Measurements from ENCODE around the gene C5.

Gene C5

DNA sequence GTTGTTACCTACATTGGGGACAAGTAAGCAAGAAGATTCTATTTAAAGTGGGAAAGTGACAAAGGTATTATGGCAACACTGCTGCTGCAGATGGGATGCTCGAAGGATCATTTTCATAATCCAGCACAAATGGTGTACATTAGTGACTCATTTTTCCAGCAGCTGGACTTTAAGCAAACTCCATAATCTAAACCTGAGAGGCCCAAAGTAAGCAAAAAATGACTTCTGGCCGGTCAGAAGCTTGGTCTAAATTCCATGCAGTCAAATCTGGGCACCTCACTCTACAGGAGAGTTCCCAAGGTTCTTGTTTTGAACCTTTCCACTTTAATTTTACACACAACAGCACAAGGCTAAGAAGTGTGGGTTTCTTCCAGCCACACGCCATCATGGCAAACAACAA, 79.8 kb downstream of the C5 start:
- Histone ChIP-seq H3K36me3 (no peaks in the 10 kb centered on the region), H3K4me3 (no peak overlapping the region), H3K9me3 (no peaks in the 10 kb centered on the region), H3K27ac (no peak overlapping the region), H3K4me1 (peaks cover 0 to 21% (median 12%) of the 10 kb centered on the region in 4 donors), H3K27me3 (no peaks in the 10 kb centered on the region)
- no peak for DNase-seq
- TF ChIP-seq, protein P1, sequence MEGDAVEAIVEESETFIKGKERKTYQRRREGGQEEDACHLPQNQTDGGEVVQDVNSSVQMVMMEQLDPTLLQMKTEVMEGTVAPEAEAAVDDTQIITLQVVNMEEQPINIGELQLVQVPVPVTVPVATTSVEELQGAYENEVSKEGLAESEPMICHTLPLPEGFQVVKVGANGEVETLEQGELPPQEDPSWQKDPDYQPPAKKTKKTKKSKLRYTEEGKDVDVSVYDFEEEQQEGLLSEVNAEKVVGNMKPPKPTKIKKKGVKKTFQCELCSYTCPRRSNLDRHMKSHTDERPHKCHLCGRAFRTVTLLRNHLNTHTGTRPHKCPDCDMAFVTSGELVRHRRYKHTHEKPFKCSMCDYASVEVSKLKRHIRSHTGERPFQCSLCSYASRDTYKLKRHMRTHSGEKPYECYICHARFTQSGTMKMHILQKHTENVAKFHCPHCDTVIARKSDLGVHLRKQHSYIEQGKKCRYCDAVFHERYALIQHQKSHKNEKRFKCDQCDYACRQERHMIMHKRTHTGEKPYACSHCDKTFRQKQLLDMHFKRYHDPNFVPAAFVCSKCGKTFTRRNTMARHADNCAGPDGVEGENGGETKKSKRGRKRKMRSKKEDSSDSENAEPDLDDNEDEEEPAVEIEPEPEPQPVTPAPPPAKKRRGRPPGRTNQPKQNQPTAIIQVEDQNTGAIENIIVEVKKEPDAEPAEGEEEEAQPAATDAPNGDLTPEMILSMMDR (IDR thresholded peaks at IDR 0.05), result no peak
- intact Hi-C loops (cut with DNase I; ENCODE audit: low total_unique reads), result no loop called here

DNA sequence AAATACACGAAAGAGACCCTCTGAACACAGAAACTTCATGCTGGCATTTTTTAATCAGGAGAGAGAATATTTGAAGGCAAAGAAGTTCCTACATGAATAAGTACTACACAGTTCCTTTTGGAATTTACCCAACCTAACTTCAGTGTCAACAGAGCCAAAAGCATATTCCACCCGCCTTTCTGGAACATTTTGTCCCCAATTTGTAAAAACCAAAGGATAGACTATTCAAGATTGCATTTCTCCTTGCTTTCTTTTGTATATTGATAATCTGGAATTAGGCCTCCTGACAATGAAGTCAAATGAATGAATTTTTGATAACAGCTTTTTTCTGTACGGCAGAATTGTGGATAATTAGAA, 84.1 kb downstream of the C5 start:
- Histone ChIP-seq H3K27me3 (no peaks in the 10 kb centered on the region), H3K4me1 (peaks cover 0 to 26% (median 13%) of the 10 kb centered on the region in 4 donors), H3K36me3 (peaks cover 20 to 26% (median 23%) of the 10 kb centered on the region in 3 donors), H3K27ac (peak overlapping the region; percentile 86 to 92), H3K9me3 (no peaks in the 10 kb centered on the region), H3K4me3 (no peak overlapping the region)
- TF ChIP-seq, protein P1 (IDR thresholded peaks at IDR 0.05), result peak in 1 of 2 experiments; percentile 6
- DNase-seq, result no peak
- intact Hi-C loops (cut with DNase I; ENCODE audit: low total_unique reads), result no loop called here

DNA sequence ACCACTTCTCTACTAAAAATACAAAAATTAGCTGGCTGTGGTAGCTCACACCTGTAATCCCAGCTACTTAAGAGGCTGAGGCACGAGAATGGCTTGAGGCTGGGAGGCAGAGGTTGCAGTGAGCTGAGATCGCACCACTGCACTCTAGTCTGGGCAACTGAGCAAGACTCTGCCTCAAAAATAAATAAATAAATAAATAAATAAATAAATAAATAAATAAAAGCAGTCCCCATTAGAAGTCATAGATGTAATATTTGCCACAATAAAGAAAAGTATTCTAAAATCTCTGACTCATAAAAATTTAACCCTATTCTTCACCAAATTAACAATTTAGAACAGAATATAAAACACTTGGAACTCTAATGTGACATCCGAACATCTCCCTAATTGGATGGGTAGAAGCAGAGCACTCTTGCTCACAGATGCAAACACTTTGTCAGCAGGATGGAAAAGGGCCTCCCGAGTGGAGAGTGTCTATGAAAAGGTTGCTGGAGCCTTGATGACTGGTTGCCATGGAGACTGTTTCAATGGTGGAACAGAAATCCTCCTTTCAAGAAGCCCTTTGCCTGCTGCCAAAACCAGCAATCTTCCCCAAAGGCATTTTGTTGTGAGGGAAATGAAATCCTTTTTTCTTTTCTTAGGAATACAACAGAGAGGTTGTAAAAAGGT, 84.6 kb downstream of the C5 start:
- Histone ChIP-seq H3K4me3 (no peak overlapping the region), H3K36me3 (peaks cover 20 to 30% (median 26%) of the 10 kb centered on the region in 3 donors), H3K27ac (peak overlapping the region; percentile 86 to 92), H3K27me3 (no peaks in the 10 kb centered on the region), H3K4me1 (peaks cover 0 to 26% (median 13%) of the 10 kb centered on the region in 4 donors), H3K9me3 (no peaks in the 10 kb centered on the region)
- TF ChIP-seq, protein P1 (IDR thresholded peaks at IDR 0.05), result no peak
- peak; percentile 54 to 75 for DNase-seq
- intact Hi-C loops (cut with DNase I; ENCODE audit: low total_unique reads), result no loop called here

DNA sequence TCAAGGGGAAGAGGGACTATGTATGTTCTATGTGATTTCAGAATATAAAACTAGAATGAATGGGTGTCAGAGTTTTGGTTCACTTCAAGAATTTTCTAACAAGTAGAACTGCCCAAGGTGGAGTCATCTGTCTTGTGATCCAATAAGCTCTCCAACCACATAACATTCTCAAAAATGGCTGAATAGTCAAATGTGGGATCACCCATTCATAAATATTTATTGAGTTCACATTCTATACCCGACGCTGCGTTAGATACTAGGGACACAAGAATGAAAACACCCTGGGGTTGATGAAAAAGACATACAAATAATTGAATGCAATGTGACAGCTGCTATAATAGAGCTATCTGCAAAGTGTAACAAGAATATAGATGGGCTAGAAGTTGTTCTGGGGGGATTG, 88.1 kb downstream of the C5 start:
- no peak for DNase-seq
- no peaks in the 10 kb centered on the region for H3K27me3 ChIP-seq
- no peaks in the 10 kb centered on the region for H3K9me3 ChIP-seq
- intact Hi-C loops (cut with DNase I; ENCODE audit: low total_unique reads), result no loop called here
- no peak overlapping the region for H3K27ac ChIP-seq
- no peak overlapping the region for H3K4me3 ChIP-seq
- peaks cover 26 to 30% (median 30%) of the 10 kb centered on the region in 3 donors for H3K36me3 ChIP-seq
- H3K4me1 ChIP-seq, result peaks cover 0 to 23% (median 12%) of the 10 kb centered on the region in 4 donors
- TF ChIP-seq, protein P1 (IDR thresholded peaks at IDR 0.05), result no peak

- no peak overlapping the region for H3K27ac ChIP-seq
- H3K9me3 ChIP-seq, result no peaks in the 10 kb centered on the region
- no peak for DNase-seq
- TF ChIP-seq, protein P1 (IDR thresholded peaks at IDR 0.05), result no peak
- H3K27me3 ChIP-seq, result no peaks in the 10 kb centered on the region
- H3K4me1 ChIP-seq, result peaks cover 0 to 3% (median 0%) of the 10 kb centered on the region in 4 donors
- intact Hi-C loops (cut with DNase I; ENCODE audit: low total_unique reads), result no loop called here
- H3K4me3 ChIP-seq, result no peak overlapping the region
- peaks cover 26 to 30% (median 30%) of the 10 kb centered on the region in 3 donors for H3K36me3 ChIP-seq
These were observed 90.1 kb downstream of the C5 start for GRCh38 chr9:120960001-120960400.
